H1 (cell line): Measurements from ENCODE around the gene DAB2IP. TPM values are rescaled to one million over a fixed set of nuclear protein-coding genes. Genes with fewer than 3 reads are reported as not detected.

ENCODE experiments used
- CTCF ChIA-PET: fragments of 300-600 bp; sonication (Branson Sonifier 250); formaldehyde crosslinking; loops from one replicate; lab custom pipeline; 2021; ENCODE audit not compliant: partially characterized antibody; lab: Charles Lee
- POLR2A ChIA-PET: fragments of 300-600 bp; sonication (Branson Sonifier 250); formaldehyde crosslinking; loops from one replicate; lab custom pipeline; 2021; ENCODE audit warnings: inconsistent platforms; ENCODE audit not compliant: partially characterized antibody; lab: Charles Lee
- DNase-seq, 2 experiments: peaks; one replicate each; pipeline versions ENCODE4 v3.0.0 to v3.0.0-alpha.2; 2010 to 2022; ENCODE audit warnings: low spot score in 2 of 2, low read depth in 1 of 2, mixed read lengths in 1 of 2
- FAIRE-seq: peaks from 2 replicates; lab custom pipeline; 2011; peaks lifted over from hg19 to GRCh38; lab: Jason Lieb, UNC
- H2AFZ ChIP-seq: 2 replicates; pipeline ENCODE4 v1.8.1; 2012; ENCODE audit warnings: low read length, inconsistent platforms
- H2AK5ac ChIP-seq: 2 replicates; pipeline ENCODE4 v1.6.1; 2013; ENCODE audit warnings: low read depth, low read length
- H2BK120ac ChIP-seq: replicated peaks from 2 replicates; pipeline ENCODE3; 2013; ENCODE audit warnings: low read depth, low read length, inconsistent platforms
- H2BK12ac ChIP-seq: 2 replicates; pipeline ENCODE4 v1.6.1; 2013; ENCODE audit warnings: low read depth, low read length
- H2BK15ac ChIP-seq: 2 replicates; pipeline ENCODE4 v1.6.1; 2013; ENCODE audit warnings: low read length
- H2BK20ac ChIP-seq: 2 replicates; pipeline ENCODE4 v1.6.1; 2013; ENCODE audit warnings: low read length
- H2BK5ac ChIP-seq: 2 replicates; pipeline ENCODE4 v1.6.1; 2013; ENCODE audit warnings: low read depth, low read length
- H3K14ac ChIP-seq: 2 replicates; pipeline ENCODE4 v1.6.1; 2013; ENCODE audit warnings: inconsistent platforms; ENCODE audit not compliant: insufficient read length
- H3K18ac ChIP-seq: 2 replicates; pipeline ENCODE4 v1.6.1; 2013; ENCODE audit warnings: low read length; ENCODE audit errors: extremely low read depth
- H3K23ac ChIP-seq: 2 replicates; pipeline ENCODE4 v1.6.1; 2013; ENCODE audit warnings: inconsistent platforms; ENCODE audit not compliant: insufficient read length
- H3K23me2 ChIP-seq: 2 replicates; pipeline ENCODE4 v1.6.1; 2013; ENCODE audit warnings: low read depth, low read length
- H3K27ac ChIP-seq: 2 replicates; pipeline ENCODE4 v1.6.1; 2011; ENCODE audit warnings: low read depth, low read length, inconsistent platforms
- H3K27me3 ChIP-seq, 4 experiments: replicated peaks in 1 of 4; 1 replicate in 1 of 4; 2 replicates in 3 of 4; pipeline versions ENCODE4 v1.6.1 to v1.8.1; 2011 to 2013; ENCODE audit warnings: low read length in 3 of 4, mild to moderate bottlenecking in 3 of 4, inconsistent platforms in 2 of 4, mixed read lengths in 2 of 4, moderate library complexity in 1 of 4; ENCODE audit not compliant: control insufficient read depth in 3 of 4, insufficient read depth in 3 of 4; ENCODE audit errors: extremely low read depth in 1 of 4
- H3K36me3 ChIP-seq, 4 experiments: 2 replicates each; pipeline versions ENCODE4 v1.6.1 to v1.8.1; 2011 to 2013; ENCODE audit warnings: mild to moderate bottlenecking in 4 of 4, low read length in 3 of 4, moderate library complexity in 2 of 4, control low read depth in 1 of 4, inconsistent platforms in 1 of 4; ENCODE audit not compliant: insufficient read depth in 4 of 4, control insufficient read depth in 2 of 4
- H3K4ac ChIP-seq: replicated peaks from 2 replicates; pipeline ENCODE3; 2013; ENCODE audit warnings: low read length, low read depth, mixed read lengths, inconsistent platforms; ENCODE audit not compliant: insufficient read length
- H3K4me1 ChIP-seq, 4 experiments: replicated peaks in 1 of 4; 1 replicate in 1 of 4; 2 replicates in 3 of 4; pipeline versions ENCODE4 v1.6.1 to v1.8.1; 2011 to 2013; ENCODE audit warnings: low read length in 3 of 4, inconsistent platforms in 2 of 4, mixed read lengths in 1 of 4; ENCODE audit not compliant: insufficient read depth in 4 of 4, control insufficient read depth in 3 of 4
- H3K4me2 ChIP-seq, 2 experiments: 2 replicates each; pipeline versions ENCODE4 v1.6.1 to v1.8.1; 2011 to 2013; ENCODE audit warnings: low read depth in 2 of 2, low read length in 2 of 2, control low read depth in 1 of 2, inconsistent platforms in 1 of 2, mild to moderate bottlenecking in 1 of 2; ENCODE audit not compliant: insufficient read depth in 1 of 2
- H3K4me3 ChIP-seq, 4 experiments: fragments of 200-600, 300-600 bp in 1 of 4; sonication (generic), shearing (Covaris generic), sonication (Bioruptor Twin) in 1 of 4; 2 replicates each; pipeline versions ENCODE4 v1.5.1 to v1.8.1; 2011 to 2016; ENCODE audit warnings: low read length in 4 of 4, low read depth in 3 of 4, control low read depth in 2 of 4, inconsistent platforms in 2 of 4, mild to moderate bottlenecking in 2 of 4, mixed read lengths in 1 of 4, moderate library complexity in 1 of 4; ENCODE audit not compliant: insufficient read depth in 2 of 4; ENCODE audit errors: extremely low read depth in 1 of 4
- H3K56ac ChIP-seq: replicated peaks from 2 replicates; pipeline ENCODE3; 2013; ENCODE audit warnings: low read depth, mild to moderate bottlenecking, mixed read lengths, low read length, inconsistent platforms; ENCODE audit not compliant: insufficient read length
- H3K79me1 ChIP-seq: 2 replicates; pipeline ENCODE4 v1.6.1; 2013; ENCODE audit warnings: low read depth, low read length, control low read depth
- H3K79me2 ChIP-seq, 2 experiments: 2 replicates each; pipeline versions ENCODE4 v1.6.1 to v1.8.1; 2012 to 2013; ENCODE audit warnings: low read length in 2 of 2, mild to moderate bottlenecking in 2 of 2, inconsistent platforms in 1 of 2; ENCODE audit not compliant: insufficient read depth in 2 of 2, control insufficient read depth in 1 of 2
- H3K9ac ChIP-seq, 4 experiments: replicated peaks in 1 of 4; 1 replicate in 1 of 4; 2 replicates in 3 of 4; pipeline versions ENCODE4 v1.6.1 to v1.8.1; 2011 to 2013; ENCODE audit warnings: low read depth in 3 of 4, low read length in 3 of 4, control low read depth in 2 of 4, mild to moderate bottlenecking in 2 of 4, moderate library complexity in 2 of 4, inconsistent platforms in 1 of 4; ENCODE audit errors: extremely low read depth in 1 of 4
- H3K9me3 ChIP-seq, 2 experiments: 2 replicates each; pipeline versions ENCODE4 v1.6.1 to v1.8.1; 2012 to 2013; ENCODE audit warnings: mild to moderate bottlenecking in 2 of 2, moderate library complexity in 2 of 2, control low read depth in 1 of 2, inconsistent platforms in 1 of 2, low read depth in 1 of 2, low read length in 1 of 2, mixed read lengths in 1 of 2; ENCODE audit not compliant: insufficient read depth in 2 of 2
- H4K20me1 ChIP-seq, 2 experiments: replicated peaks in 1 of 2; 2 replicates each; pipeline versions ENCODE3 to v1.8.1; 2011 to 2013; ENCODE audit warnings: inconsistent platforms in 2 of 2, low read length in 2 of 2, mild to moderate bottlenecking in 1 of 2; ENCODE audit not compliant: insufficient read depth in 2 of 2, control insufficient read depth in 1 of 2
- H4K5ac ChIP-seq: 2 replicates; pipeline ENCODE4 v1.6.1; 2013; ENCODE audit warnings: low read length, low read depth, mixed read lengths, inconsistent platforms; ENCODE audit not compliant: insufficient read length
- H4K8ac ChIP-seq: 2 replicates; pipeline ENCODE4 v1.8.0; 2013; ENCODE audit warnings: mild to moderate bottlenecking, moderate library complexity, low read length, inconsistent platforms; ENCODE audit not compliant: insufficient read depth; ENCODE audit errors: extremely low read depth
- H4K91ac ChIP-seq: replicated peaks from 2 replicates; pipeline ENCODE3; 2013; ENCODE audit warnings: low read length, mixed read lengths, inconsistent platforms; ENCODE audit not compliant: insufficient read length
- CHD1 ChIP-seq: IDR thresholded peaks from 2 replicates; pipeline ENCODE4 v1.6.1; 2012; ENCODE audit warnings: low read depth, low read length, improper control_type of control experiment
- EZH2 ChIP-seq: fragments of 200-600 bp; sonication (generic); IDR thresholded peaks from 2 replicates; pipeline ENCODE4 v1.7.1; 2012; ENCODE audit warnings: low read depth, mild to moderate bottlenecking, moderate library complexity, low read length, inconsistent platforms; ENCODE audit not compliant: severe bottlenecking
- PHF8 ChIP-seq: fragments of 200-600 bp; sonication (generic); conservative IDR thresholded peaks from 2 replicates; pipeline ENCODE4 v1.7.1; 2012; ENCODE audit warnings: low read depth, mild to moderate bottlenecking, inconsistent platforms, low read length, moderate library complexity
- TEAD4 ChIP-seq: IDR thresholded peaks from 2 replicates; pipeline ENCODE4 v1.6.1; 2012; ENCODE audit warnings: low read depth, low read length, inconsistent platforms, mixed read lengths
- WGBS, 2 experiments: shearing (Covaris generic) in 1 of 2; methylation state at CpG; one replicate each; pipeline versions ENCODE4 v1.1.6 to v1.1.7; 2013 to 2015; ENCODE audit warnings: low lambda C conversion rate in 2 of 2, mixed read lengths in 2 of 2, inconsistent platforms in 1 of 2, low coverage in 1 of 2, missing lambda C conversion rate in 1 of 2; ENCODE audit not compliant: insufficient replicate concordance in 2 of 2, insufficient coverage in 1 of 2, insufficient read length in 1 of 2; ENCODE audit errors: extremely low coverage in 1 of 2, missing lambda C conversion rate in 1 of 2; 5-methylcytosine and 5-hydroxymethylcytosine counted together
- polyA plus RNA-seq, 7 experiments: library from polyadenylated mRNA; depleted of rRNA in 3 of 7; stranded (reverse) in 5 of 7; unstranded in 2 of 7; fragments of >200 nt in 5 of 7; fragments of 200-250 nt in 2 of 7; gene quantifications; 1 replicate in 5 of 7; 2 replicates in 1 of 7; 4 replicates in 1 of 7; pipeline versions ENCODE4 v1.2.1 to v1.2.3, GENCODE V29; 2011 to 2013; ENCODE audit warnings: missing spikeins in 2 of 7, mixed read lengths in 2 of 7
- total RNA-seq: library from RNA; stranded (reverse); fragmentation: NEBNext Ultra II Directional; extraction: Animal tissue kit (Norgen Biotek cat#: 25700); gene quantifications from 2 replicates; pipeline ENCODE4 v1.2.1, GENCODE V29; 2021

DAB2IP gene
- total and polyA plus RNA-seq, 2 of the 8 experiments (the other 6 are each of a cell fraction or from before 2014, with no cell fraction given): 19.7 to 39.5 TPM

- Histone ChIP-seq H3K27ac (no peak overlapping the region), H4K20me1 (peaks cover 18 to 44% of the 10 kb centered on the region in 2 experiments), H3K79me1 (peaks cover 9% of the 10 kb centered on the region), H2BK15ac (no peak overlapping the region), H3K23me2 (no peaks in the 10 kb centered on the region), H3K27me3 (no peaks in the 10 kb centered on the region; a peak in 1 of 7 replicates), H3K14ac (no peak overlapping the region), H3K79me2 (no peaks in the 10 kb centered on the region; a peak in 1 of 4 replicates), H2BK20ac (no peak overlapping the region), H3K4me2 (peak overlapping the region in 1 of 2 experiments; percentile 21; a peak in 1 of 4 replicates), H3K4me3 (no peak overlapping the region), H3K4me1 (peaks cover 2 to 8% (median 5%) of the 10 kb centered on the region in 4 experiments), H2AK5ac (no peak overlapping the region), H4K8ac (no peak overlapping the region), H3K23ac (no peak overlapping the region), H3K9ac (no peak overlapping the region), H3K4ac (no peak overlapping the region), H4K5ac (no peak overlapping the region), H2AFZ (no peak overlapping the region), H3K9me3 (no peaks in the 10 kb centered on the region), H2BK12ac (no peak overlapping the region), H3K18ac (no peak overlapping the region), H3K36me3 (no peaks in the 10 kb centered on the region; a peak in 1 of 8 replicates), H4K91ac (no peak overlapping the region), H2BK5ac (no peak overlapping the region), H2BK120ac (no peak overlapping the region), H3K56ac (no peak overlapping the region)
- 70% methylated on average over 1 of the region's 1 CpG; no CpG with 5 or more reads in 1 of the 2 experiments for WGBS, 2 experiments
- DNase-seq (no peak), FAIRE-seq (no peak)
- TF ChIP-seq TEAD4 (peak; percentile 59), CHD1 (no peak), PHF8 (no peak), EZH2 (no peak)
- ChIA-PET POLR2A (no interaction called here), CTCF (interaction anchor here (1.1 to 34.8 kb wide), 9 partner anchors 7 to 140 kb away, joined by 3 to 670 read pairs (median 12); no protein-coding TSS in a partner anchor)
These were observed 39.3 kb downstream of the DAB2IP start for GRCh38 chr9:121690766-121691165.
